Measurements from ENCODE around the gene DAGLA.

DAGLA gene

DNA sequence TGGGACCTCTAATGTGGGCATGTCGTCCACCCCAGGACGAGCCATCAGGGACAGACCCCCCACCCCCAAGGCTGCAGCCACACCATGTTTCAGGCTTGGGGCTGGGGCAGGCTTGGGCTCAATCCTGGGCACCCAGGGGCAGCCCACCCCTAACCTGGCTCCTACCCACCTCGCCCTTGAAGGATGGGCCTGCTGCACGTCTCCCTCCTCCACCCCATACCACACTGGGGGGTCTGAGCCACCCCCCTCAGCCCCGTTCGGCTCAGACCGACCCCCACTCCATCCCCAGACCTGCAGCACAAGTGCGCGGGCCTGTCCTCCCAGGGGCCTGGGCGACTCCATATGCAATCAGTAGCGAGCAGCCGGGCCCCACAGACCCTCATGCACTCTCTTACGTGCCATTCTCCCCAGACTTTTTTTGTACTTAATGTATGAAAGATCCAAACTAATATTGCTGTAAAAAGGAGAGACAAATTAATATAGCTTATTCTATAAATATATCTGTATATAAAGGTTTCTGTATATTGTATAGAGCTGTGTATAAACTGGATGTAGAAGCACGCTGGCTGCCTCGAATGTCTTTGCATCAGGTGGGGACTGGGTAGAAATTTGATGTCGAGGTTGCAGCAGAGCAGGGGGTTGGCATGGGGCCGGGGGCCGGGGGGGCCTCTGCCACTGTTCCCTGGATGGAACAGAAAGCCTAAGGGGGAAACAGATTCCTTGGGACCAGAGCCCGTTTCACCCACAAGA is 66.4 kb downstream of the DAGLA start:
- Histone ChIP-seq H3K4me1 (no peaks in the 10 kb centered on the region; the same call in 1 of the 2 replicates), H3K36me3 (no peaks in the 10 kb centered on the region), H3K4me3 (ENCODE audit: low read depth, low read length) (no peak overlapping the region), H3K9me3 (no peaks in the 10 kb centered on the region), H3K27me3 (no peaks in the 10 kb centered on the region)
- TF ChIP-seq, protein P1, sequence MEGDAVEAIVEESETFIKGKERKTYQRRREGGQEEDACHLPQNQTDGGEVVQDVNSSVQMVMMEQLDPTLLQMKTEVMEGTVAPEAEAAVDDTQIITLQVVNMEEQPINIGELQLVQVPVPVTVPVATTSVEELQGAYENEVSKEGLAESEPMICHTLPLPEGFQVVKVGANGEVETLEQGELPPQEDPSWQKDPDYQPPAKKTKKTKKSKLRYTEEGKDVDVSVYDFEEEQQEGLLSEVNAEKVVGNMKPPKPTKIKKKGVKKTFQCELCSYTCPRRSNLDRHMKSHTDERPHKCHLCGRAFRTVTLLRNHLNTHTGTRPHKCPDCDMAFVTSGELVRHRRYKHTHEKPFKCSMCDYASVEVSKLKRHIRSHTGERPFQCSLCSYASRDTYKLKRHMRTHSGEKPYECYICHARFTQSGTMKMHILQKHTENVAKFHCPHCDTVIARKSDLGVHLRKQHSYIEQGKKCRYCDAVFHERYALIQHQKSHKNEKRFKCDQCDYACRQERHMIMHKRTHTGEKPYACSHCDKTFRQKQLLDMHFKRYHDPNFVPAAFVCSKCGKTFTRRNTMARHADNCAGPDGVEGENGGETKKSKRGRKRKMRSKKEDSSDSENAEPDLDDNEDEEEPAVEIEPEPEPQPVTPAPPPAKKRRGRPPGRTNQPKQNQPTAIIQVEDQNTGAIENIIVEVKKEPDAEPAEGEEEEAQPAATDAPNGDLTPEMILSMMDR (IDR thresholded peaks at IDR 0.05; ENCODE audit: low read depth, low read length): no peak
- no peak for DNase-seq

DNA sequence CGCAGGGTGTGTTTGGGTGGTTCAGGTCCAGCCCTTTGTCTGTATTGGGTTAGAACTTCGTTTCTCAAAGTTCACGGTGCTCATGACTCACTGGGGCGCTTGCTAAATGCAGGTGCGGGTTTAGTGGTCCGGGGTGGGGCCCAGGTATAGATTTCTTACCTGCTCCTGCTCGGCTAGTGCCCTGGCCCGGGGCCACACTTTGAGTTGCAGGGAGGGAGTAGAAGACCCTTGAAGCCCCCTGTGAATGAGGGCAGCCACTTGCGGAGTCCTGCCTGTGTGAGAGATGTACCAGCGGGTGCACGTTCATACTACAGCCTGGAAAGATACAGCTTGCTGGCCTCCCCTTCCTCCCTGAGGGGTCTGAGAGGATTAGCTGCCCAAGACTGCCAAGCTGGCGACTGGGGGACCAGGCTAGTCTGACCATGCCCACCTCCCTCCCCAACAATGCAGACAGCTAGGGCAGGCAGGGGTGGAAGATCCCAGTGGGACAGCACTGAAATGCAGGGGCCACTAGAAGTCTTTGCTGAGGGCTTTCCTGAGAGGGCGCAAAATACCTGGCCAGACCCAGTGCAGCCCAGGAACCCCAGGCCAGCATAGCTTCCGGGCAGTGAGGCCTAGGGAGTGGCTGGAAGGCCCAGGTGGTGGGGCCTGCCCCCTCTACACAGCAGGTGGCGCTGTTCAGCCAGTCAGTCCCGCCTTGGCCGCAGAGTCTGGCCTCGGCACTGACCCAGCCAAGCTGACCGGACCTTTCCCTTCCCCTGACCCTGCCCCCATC is 67.2 kb downstream of the DAGLA start:
- Histone ChIP-seq H3K4me1 (no peaks in the 10 kb centered on the region; the same call in 1 of the 2 replicates), H3K27me3 (no peaks in the 10 kb centered on the region), H3K36me3 (no peaks in the 10 kb centered on the region), H3K4me3 (ENCODE audit: low read depth, low read length) (no peak overlapping the region), H3K9me3 (no peaks in the 10 kb centered on the region)
- peak; percentile 67 for DNase-seq
- TF ChIP-seq, protein P1 (IDR thresholded peaks at IDR 0.05; ENCODE audit: low read depth, low read length): peak; percentile 72

DNA sequence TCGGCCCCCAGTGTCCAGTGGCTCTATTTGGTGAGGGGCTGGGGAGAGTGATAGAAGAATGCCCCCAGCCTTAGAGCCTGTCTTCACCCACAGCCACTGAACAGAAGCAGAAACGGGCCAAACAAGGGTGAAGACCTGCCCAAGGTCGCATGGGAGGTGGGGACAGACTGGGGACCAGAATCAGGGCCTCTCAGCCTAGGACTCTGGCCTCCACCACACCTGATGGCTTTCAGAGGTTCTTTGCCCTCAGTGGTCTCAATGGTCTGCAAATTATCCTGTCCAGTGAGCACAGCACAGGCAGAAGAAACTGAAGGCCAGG is 67.7 kb downstream of the DAGLA start:
- Histone ChIP-seq H3K27me3 (no peaks in the 10 kb centered on the region), H3K4me3 (ENCODE audit: low read depth, low read length) (no peak overlapping the region), H3K36me3 (no peaks in the 10 kb centered on the region), H3K4me1 (no peaks in the 10 kb centered on the region; the same call in 1 of the 2 replicates), H3K9me3 (no peaks in the 10 kb centered on the region)
- TF ChIP-seq, protein P1 (IDR thresholded peaks at IDR 0.05; ENCODE audit: low read depth, low read length): no peak
- DNase-seq: no peak

DNA sequence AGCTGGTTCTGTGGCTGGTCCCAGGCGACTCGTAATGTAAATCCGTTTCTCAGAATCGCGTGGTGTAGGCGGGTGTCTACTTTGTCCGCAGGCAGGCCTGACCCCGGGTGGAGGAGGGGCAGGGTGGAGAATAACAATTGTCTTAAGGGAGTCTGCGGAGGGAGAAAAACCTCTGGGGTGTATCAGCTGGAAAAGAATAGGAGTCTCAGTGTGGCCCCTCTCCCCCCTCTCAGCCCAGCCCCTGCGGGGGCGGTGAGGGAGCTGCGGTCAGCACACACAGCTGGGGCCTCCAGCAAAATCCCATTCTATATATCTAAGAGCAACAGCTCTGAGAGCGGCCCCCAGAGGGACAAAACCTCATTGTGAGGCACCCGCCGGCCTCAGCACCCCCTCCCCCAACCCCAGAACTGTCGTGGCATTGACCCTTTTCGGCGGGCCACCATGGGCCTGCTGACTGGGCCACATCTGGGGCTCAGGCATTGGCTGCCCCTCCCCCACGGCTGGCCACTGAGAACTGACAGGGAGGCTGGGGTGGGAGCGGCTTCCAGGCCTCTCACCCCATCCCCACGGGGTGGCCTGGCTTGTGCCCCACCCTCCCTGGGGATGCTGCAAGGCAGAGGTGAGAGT is 69.5 kb downstream of the DAGLA start:
- Histone ChIP-seq H3K4me1 (no peaks in the 10 kb centered on the region; the same call in 1 of the 2 replicates), H3K4me3 (ENCODE audit: low read depth, low read length) (no peak overlapping the region)
- no peak for DNase-seq

DNA sequence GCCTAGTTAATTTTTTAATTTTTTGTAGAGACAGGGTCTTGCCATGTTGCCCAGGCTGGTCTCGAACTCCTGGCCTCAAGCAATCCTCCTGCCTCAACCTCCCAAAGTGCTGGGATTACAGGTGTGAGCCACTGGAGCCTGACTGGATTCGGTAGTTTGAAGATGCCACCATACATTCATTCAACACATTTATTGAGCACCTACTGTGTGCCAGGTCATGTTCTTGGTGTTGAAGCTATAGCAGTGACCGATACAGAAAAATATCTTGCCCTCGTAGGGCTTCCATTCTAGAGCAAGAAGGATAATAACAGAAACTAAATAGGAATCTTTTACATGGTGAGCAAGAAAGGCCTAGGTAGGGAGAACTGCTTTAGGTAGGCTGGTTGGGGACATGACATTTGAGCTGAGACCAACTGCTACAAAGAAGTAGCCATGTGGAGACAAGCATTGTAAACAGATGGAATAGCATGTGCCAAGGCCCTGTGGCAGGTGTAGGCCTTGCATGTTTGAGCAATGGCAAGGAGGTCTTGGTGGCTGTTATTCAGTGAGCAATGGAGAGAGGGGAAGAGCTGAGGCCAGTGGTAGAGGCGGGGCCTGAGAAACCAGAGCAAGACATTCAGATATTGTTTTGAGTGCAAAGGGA is 70.6 kb downstream of the DAGLA start:
- H3K27me3 ChIP-seq: no peaks in the 10 kb centered on the region
- no peaks in the 10 kb centered on the region for H3K9me3 ChIP-seq
- DNase-seq: no peak
- no peak overlapping the region for H3K4me3 ChIP-seq (ENCODE audit: low read depth, low read length)
- TF ChIP-seq, protein P1 (IDR thresholded peaks at IDR 0.05; ENCODE audit: low read depth, low read length): no peak
- H3K36me3 ChIP-seq: no peaks in the 10 kb centered on the region
- H3K4me1 ChIP-seq: no peaks in the 10 kb centered on the region; the same call in 1 of the 2 replicates

More for the DNA sequence above, 69.5 kb downstream of the DAGLA start:
- Histone ChIP-seq H3K9me3 (no peaks in the 10 kb centered on the region), H3K36me3 (no peaks in the 10 kb centered on the region), H3K27me3 (no peaks in the 10 kb centered on the region)
- TF ChIP-seq, protein P1 (IDR thresholded peaks at IDR 0.05; ENCODE audit: low read depth, low read length): no peak
